Esophagus squamous epithelium (tissue), 4 donors: ENCODE data around the gene DCST2.

Experiments
- POLR2A ChIP-seq, 4 donors: fragments of 450-650 bp; IDR thresholded peaks; one replicate each; pipeline ENCODE4 v1.6.1; 2017; ENCODE audit warnings: antibody characterized with exemption in 4 of 4, mild to moderate bottlenecking in 4 of 4, moderate library complexity in 3 of 4
- TF ChIP-seq, protein P1 (sequence below), 6 experiments: fragments of 450-650 bp in 4 of 6; fragments of 200-600 bp in 2 of 6; sonication (generic) in 2 of 6; IDR thresholded peaks; one replicate each; pipeline ENCODE4 v1.5.1; 2016 to 2019; ENCODE audit warnings: antibody characterized with exemption in 6 of 6, mild to moderate bottlenecking in 4 of 6, moderate library complexity in 4 of 6

GRCh38 chr1:155069551-155070157 is 36.1 kb upstream of the DCST2 start:
- no peak for TF ChIP-seq POLR2A (IDR thresholded peaks at IDR 0.05)
- TF ChIP-seq, protein P1, sequence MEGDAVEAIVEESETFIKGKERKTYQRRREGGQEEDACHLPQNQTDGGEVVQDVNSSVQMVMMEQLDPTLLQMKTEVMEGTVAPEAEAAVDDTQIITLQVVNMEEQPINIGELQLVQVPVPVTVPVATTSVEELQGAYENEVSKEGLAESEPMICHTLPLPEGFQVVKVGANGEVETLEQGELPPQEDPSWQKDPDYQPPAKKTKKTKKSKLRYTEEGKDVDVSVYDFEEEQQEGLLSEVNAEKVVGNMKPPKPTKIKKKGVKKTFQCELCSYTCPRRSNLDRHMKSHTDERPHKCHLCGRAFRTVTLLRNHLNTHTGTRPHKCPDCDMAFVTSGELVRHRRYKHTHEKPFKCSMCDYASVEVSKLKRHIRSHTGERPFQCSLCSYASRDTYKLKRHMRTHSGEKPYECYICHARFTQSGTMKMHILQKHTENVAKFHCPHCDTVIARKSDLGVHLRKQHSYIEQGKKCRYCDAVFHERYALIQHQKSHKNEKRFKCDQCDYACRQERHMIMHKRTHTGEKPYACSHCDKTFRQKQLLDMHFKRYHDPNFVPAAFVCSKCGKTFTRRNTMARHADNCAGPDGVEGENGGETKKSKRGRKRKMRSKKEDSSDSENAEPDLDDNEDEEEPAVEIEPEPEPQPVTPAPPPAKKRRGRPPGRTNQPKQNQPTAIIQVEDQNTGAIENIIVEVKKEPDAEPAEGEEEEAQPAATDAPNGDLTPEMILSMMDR (IDR thresholded peaks at IDR 0.05) = no peak
